Left renal cortex interstitium (tissue), 4 donors: ENCODE data around the gene PDE9A. TPM values are rescaled to one million over a fixed set of nuclear protein-coding genes. Genes with fewer than 3 reads are reported as not detected.

Source experiments
- DNase-seq, 4 donors: peaks; one replicate each; pipeline ENCODE4 v3.0.0-alpha.2; 2013; ENCODE audit warnings: low read depth in 4 of 4, low spot score in 2 of 4, missing footprints in 1 of 4
- polyA plus RNA-seq, 4 donors: library from polyadenylated mRNA; unstranded; fragments of 120-200 nt; gene quantifications; one replicate each; pipeline ENCODE4 v1.2.1, GENCODE V29; 2013; ENCODE audit not compliant: insufficient read length in 4 of 4

The PDE9A gene
- polyA plus RNA-seq, 4 donors = 35.9 to 45.0 (median 38.7) TPM

DNA sequence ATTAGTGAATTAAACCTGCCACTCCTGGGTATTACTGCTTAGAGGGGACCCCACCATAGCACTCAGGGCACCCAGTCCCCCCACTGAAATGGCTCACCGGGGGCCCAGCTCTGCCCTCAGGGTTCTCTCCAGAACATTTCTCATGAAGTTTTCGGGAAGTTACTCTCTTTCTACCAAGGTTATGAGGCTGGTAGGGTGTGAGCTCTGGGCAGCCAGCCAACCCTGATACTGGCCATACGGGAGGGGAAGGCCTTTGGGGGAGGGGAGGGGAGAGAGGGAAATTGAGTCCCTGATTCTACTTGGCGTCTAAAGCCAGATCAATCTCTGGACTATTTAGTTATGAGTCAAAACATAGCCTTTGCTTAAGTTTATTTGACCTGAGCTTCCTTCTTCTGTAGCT is 12.9 kb upstream of the PDE9A start:
- no peak for DNase-seq

DNA sequence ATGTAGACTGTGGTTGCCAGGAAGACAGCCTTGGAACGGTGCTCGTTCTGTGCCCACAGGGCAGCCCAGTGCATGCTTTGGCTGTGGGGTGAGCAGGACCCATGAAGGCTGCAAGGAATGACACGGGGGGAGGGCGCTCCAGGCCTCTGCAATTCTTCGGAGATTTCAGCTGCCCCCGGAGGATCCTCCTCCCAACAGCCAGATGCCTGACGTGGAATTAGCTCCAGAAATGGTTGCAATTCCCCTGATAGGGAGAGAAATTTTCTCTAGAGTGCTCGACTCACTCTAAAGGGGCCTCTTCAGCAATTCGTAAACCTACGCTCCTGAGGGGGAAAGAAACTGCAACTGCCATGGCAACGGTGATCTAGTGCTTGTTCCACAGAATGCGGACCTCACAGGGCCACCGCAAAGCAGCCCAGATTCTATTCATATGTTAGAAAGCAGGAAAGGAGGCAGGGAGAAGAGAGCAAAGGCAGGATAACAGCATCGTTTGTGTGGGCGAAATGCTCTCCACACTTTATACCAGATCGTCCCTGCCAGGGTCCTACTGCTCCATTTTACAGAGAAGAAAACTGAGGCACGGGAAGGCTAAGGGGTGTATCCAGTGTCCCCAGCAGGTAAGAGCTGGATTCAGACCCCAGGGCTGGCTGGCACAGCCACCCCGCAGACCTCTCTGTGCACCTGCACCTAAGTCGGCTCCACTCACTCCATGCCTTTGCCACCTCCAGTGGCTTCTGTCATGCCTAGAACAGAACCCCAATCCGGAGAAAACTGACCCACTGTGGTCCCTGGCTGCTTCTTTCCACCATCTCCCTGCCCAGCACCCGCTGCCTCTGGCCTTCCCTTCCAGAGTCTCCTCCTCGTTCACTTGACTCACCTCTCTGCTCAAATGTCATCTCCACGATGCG is 11.9 kb upstream of the PDE9A start:
- no peak for DNase-seq

DNA sequence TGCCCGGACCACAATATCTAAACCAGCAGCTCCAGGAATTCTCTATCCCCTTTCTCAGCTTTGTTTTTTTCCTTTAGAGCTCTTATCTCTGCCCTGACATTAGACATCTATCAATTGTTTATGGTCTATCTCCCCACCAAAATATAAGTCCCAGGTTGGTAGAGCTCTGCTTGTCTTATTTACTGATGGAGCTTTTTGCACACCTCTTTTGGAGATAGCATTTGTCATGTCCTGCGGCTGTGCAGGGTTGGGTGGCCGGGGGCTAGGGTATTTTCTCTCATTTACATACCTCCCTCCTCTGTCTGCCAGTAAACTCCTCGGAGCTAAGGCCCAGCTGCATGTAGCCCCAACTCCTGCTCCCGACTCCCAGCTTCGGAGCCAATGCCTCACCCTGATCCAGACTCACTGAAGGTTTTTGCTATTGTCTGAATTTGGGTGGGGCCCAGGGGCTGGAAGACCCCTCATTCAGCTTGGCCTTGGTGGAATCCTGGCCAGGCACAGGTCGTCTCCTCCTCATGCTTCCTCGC is 11.1 kb upstream of the PDE9A start:
- no peak for DNase-seq

- DNase-seq = no peak
These were observed 8.9 kb upstream of the PDE9A start for GRCh38 chr21:42644223-42645208.

DNA sequence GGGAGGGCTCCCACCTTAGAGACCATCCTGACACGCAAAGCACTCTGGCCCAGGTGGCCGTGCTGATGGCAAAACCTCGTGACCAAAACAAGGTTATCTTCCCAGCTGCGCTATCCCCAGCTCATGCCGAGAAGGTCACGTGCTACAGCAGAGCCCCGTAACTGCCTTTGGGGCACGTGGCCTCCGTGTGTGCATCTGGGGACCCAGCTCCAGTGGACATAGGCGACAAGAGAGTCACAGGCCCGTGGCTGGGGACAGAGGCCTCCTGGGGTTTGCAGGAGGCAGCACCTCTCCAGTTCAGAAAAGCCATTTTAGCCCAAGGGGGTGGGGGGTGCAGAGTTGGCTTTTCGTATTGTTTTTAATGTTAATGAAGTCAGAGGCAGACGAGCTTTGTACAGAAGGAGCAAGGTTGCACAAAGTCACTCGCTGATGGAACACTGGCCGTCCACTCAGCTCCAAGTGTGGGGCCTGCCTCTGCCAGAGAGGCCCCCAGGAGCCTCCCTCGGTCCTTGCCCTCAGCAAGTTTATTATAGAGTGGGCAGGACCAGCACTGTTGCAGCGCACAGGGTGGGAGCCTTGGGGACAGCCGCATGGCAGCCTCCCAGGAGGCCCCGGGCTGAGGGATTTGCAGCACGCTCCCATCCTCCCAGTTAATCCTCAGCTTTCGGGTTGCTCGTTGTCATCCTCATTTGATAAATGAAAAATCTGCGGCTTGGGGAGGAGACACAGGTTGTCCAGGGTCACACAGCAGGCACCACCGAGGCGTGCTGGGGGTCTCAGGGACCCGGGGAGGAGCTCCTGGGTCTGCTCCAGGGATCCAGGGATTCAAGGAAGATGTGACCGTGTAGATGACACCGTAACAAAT is 8.0 kb upstream of the PDE9A start:
- no peak for DNase-seq

DNA sequence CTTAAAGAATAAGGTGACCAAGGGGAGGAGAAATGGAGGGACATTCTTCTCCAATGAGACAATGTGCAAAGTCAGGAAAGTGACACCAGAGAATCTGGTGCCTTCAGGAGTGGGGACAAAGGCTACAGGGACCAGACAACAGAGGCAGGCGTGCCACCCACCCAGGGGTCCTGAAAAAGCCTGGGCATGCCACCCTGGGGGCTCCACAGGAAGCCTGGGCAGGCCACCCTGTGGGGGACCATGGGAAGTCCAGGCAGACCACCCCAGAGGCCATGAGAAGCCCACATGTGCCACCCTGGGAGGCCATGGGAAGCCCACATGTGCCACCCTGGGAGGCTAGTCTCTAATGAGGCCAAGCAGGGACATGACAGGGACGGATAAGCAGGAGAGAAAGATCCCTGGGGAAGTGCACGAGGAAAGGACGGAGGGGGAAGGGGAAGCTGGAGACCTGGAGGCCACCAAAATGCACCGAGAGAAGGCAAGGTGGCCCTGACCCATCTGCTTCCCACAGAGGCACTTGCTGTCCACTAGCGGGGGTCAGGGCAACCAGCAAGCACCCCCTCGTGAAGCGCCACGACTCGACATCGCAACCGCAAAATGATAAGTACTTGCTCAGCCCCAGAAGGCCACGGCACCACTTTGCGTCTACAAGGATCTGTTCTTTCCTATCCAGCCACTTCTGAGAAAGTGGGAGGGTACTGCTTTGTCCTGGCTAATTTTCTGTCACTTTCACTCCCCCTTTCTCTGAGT is 7.2 kb upstream of the PDE9A start:
- DNase-seq = no peak

- no peak for DNase-seq
These were observed 6.6 kb upstream of the PDE9A start for GRCh38 chr21:42646836-42647235.

GRCh38 chr21:42648606-42649005 is 4.8 kb upstream of the PDE9A start:
- no peak for DNase-seq

- no peak for DNase-seq
These were observed 4.0 kb upstream of the PDE9A start for GRCh38 chr21:42649122-42650032.

- no peak for DNase-seq
These were observed 3.4 kb upstream of the PDE9A start for GRCh38 chr21:42650033-42650370.

- no peak for DNase-seq
These were observed 2.7 kb upstream of the PDE9A start for GRCh38 chr21:42650441-42651421.

DNA sequence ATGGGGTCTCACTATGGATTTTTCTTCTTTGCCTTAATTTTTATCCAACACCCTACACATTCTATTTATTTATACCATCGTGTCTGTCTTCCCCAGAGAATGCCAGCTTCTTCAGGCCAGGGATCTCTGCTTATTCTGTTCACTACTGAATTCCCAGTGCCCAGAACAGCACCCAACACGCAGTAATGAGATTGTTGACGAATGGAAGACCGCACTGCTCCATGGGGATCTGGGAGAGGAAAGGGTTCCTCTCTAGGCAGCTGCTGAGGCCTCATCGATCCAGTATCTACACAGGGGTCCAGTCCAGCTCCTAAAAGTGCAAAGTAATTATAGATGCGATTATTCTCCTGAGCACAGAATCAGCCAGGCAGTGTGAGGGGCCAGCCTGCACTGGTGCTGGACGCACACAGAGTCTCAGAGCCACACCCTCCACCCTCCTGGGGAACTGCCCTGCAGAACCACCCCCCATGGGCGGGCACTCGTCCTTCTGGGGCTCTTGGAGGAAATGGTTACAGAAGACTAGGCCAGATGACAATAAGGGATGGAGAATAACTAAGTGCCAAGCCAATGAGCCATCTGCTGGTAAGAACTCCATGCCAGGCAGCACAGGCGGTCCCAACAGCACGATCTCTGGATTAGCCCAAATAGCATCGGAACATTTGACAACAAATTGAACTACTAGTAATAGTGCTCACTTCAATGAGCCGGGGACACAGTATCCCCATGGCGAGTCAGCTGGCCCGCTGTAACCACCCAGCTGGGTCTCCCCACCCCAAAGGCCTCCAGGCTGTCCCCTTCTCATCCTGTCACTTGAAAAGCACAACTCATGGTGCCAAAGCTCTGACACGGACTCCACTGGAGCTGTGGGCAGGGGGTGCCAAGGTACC is 1.7 kb upstream of the PDE9A start:
- DNase-seq = no peak

- peak in 2 of 4 donors; percentile 38 to 39 for DNase-seq
These were observed 742 bp upstream of the PDE9A start for GRCh38 chr21:42652527-42653230.

DNA sequence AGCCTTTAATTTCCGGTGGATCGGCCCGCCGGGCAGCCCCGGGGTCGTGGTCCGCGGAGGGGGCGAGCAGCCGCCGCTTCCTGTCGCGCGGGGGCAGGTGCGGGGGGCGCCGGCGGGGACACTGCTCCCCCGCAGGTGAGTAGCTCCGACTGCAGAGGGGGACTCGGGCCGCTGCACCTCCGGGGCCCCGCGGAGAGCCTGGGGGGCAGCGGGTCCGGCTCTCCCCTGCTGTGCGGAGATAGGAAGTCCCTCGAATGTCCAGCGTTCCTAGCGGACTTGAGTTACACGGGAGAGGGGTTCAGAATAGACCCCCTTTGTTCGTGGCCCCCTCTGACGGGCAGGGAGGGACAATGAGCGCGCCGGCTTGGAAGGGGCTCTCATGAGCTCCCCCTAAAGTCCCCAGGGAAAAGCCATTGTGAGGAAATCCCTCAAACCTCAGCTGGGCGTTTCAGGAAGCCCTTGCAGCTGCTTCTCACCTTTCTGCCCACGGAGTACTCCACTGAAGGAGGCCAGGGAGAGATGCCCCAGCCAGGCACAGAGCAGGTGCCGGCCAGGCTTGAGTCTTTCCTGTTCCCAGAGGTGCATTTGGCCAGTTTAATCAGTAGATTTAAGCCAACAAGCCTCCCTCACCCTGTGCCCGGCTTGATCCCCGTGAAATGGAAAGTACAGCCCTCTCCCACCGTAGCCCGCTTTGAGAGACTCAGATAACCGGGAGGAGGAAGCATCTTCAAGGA is 925 bp downstream of the PDE9A start:
- no peak for DNase-seq
